B cell (primary cell): Measurements from ENCODE around the gene SLC1A4.

ENCODE experiments used
- EZH2 ChIP-seq: IDR thresholded peaks from 2 replicates; pipeline ENCODE4 v1.6.1; 2012; ENCODE audit warnings: borderline replicate concordance, low read depth, mild to moderate bottlenecking, moderate library complexity, low read length; ENCODE audit not compliant: insufficient read depth, poor library complexity, severe bottlenecking
- TF ChIP-seq, protein P1 (sequence below): fragments of 200-600 bp; IDR thresholded peaks from one replicate; pipeline ENCODE4 v1.8.0; 2022; ENCODE audit warnings: antibody characterized with exemption, mild to moderate bottlenecking

DNA sequence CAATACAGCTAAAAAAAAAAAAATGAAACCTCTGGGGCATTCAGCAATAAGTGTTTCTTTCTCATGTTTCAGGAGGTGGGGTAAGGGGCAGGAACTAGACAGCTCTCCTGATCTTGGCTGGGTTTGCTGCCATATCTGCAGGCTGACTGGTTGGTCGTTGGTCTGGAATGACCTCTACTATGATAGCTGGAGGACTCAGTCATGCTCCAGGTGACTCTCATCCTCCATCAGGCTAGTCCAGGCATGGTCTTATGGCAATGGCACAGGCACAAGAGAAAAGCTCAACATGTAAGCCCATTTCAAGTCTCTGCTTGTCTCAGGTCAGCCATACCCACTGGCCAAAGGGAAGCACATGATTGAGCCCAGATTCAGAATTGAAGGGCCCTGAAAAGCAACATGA is 9.5 kb upstream of the SLC1A4 start:
- TF ChIP-seq, protein P1, sequence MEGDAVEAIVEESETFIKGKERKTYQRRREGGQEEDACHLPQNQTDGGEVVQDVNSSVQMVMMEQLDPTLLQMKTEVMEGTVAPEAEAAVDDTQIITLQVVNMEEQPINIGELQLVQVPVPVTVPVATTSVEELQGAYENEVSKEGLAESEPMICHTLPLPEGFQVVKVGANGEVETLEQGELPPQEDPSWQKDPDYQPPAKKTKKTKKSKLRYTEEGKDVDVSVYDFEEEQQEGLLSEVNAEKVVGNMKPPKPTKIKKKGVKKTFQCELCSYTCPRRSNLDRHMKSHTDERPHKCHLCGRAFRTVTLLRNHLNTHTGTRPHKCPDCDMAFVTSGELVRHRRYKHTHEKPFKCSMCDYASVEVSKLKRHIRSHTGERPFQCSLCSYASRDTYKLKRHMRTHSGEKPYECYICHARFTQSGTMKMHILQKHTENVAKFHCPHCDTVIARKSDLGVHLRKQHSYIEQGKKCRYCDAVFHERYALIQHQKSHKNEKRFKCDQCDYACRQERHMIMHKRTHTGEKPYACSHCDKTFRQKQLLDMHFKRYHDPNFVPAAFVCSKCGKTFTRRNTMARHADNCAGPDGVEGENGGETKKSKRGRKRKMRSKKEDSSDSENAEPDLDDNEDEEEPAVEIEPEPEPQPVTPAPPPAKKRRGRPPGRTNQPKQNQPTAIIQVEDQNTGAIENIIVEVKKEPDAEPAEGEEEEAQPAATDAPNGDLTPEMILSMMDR, result no peak
- no peak for TF ChIP-seq EZH2
